ENCODE measurements around the gene JAKMIP1. TPM values are rescaled to one million over a fixed set of nuclear protein-coding genes. Genes with fewer than 3 reads are reported as not detected.

The JAKMIP1 gene
- total RNA-seq, 1 donor from 2014 or later, result not detected

GRCh38 chr4:6123116-6123515 is 77.2 kb downstream of the JAKMIP1 start:
- Mint-ChIP-seq H3K4me3 (ENCODE audit: unreplicated experiment) (no peak overlapping the region), H3K36me3 (ENCODE audit: low read depth, unreplicated experiment) (no peaks in the 10 kb centered on the region), H3K9me3 (ENCODE audit: unreplicated experiment) (no peaks in the 10 kb centered on the region), H3K27me3 (ENCODE audit: unreplicated experiment) (peaks cover 2% of the 10 kb centered on the region), H3K27ac (ENCODE audit: unreplicated experiment) (no peak overlapping the region), H3K4me1 (ENCODE audit: unreplicated experiment) (no peaks in the 10 kb centered on the region)
- DNase-seq (ENCODE audit: low spot score), result no peak
- no peak for TF ChIP-seq CTCF (IDR thresholded peaks at IDR 0.05; ENCODE audit: unreplicated experiment)

- no peak for DNase-seq (ENCODE audit: low spot score)
- no peak for TF ChIP-seq CTCF (IDR thresholded peaks at IDR 0.05; ENCODE audit: unreplicated experiment)
- Mint-ChIP-seq H3K4me3 (ENCODE audit: unreplicated experiment) (no peak overlapping the region), H3K27ac (ENCODE audit: unreplicated experiment) (no peak overlapping the region), H3K9me3 (ENCODE audit: unreplicated experiment) (no peaks in the 10 kb centered on the region), H3K27me3 (ENCODE audit: unreplicated experiment) (peaks cover 2% of the 10 kb centered on the region), H3K36me3 (ENCODE audit: low read depth, unreplicated experiment) (no peaks in the 10 kb centered on the region), H3K4me1 (ENCODE audit: unreplicated experiment) (no peaks in the 10 kb centered on the region)
These were observed 77.9 kb downstream of the JAKMIP1 start for GRCh38 chr4:6122496-6122895.

GRCh38 chr4:6121941-6122340 is 78.4 kb downstream of the JAKMIP1 start:
- peaks cover 4% of the 10 kb centered on the region for H3K27me3 Mint-ChIP-seq (ENCODE audit: unreplicated experiment)

GRCh38 chr4:6121276-6121850 is 79.0 kb downstream of the JAKMIP1 start:
- Mint-ChIP-seq H3K4me1 (ENCODE audit: unreplicated experiment) (peaks cover 3% of the 10 kb centered on the region), H3K9me3 (ENCODE audit: unreplicated experiment) (no peaks in the 10 kb centered on the region), H3K27me3 (ENCODE audit: unreplicated experiment) (peaks cover 4% of the 10 kb centered on the region), H3K4me3 (ENCODE audit: unreplicated experiment) (no peak overlapping the region), H3K27ac (ENCODE audit: unreplicated experiment) (no peak overlapping the region), H3K36me3 (ENCODE audit: low read depth, unreplicated experiment) (no peaks in the 10 kb centered on the region)
- no peak for TF ChIP-seq CTCF (IDR thresholded peaks at IDR 0.05; ENCODE audit: unreplicated experiment)
- DNase-seq (ENCODE audit: low spot score), result no peak

More at GRCh38 chr4:6121941-6122340, 78.4 kb downstream of the JAKMIP1 start:
- no peaks in the 10 kb centered on the region for H3K36me3 Mint-ChIP-seq (ENCODE audit: low read depth, unreplicated experiment)
- H3K4me1 Mint-ChIP-seq (ENCODE audit: unreplicated experiment), result peaks cover 3% of the 10 kb centered on the region
- H3K9me3 Mint-ChIP-seq (ENCODE audit: unreplicated experiment), result no peaks in the 10 kb centered on the region
- H3K4me3 Mint-ChIP-seq (ENCODE audit: unreplicated experiment), result no peak overlapping the region
- no peak overlapping the region for H3K27ac Mint-ChIP-seq (ENCODE audit: unreplicated experiment)
- TF ChIP-seq CTCF (IDR thresholded peaks at IDR 0.05; ENCODE audit: unreplicated experiment), result no peak
- DNase-seq (ENCODE audit: low spot score), result no peak

- H3K27ac Mint-ChIP-seq (ENCODE audit: unreplicated experiment), result no peak overlapping the region
- no peaks in the 10 kb centered on the region for H3K36me3 Mint-ChIP-seq (ENCODE audit: low read depth, unreplicated experiment)
- H3K4me3 Mint-ChIP-seq (ENCODE audit: unreplicated experiment), result no peak overlapping the region
- H3K4me1 Mint-ChIP-seq (ENCODE audit: unreplicated experiment), result peaks cover 3% of the 10 kb centered on the region
- peaks cover 4% of the 10 kb centered on the region for H3K27me3 Mint-ChIP-seq (ENCODE audit: unreplicated experiment)
- H3K9me3 Mint-ChIP-seq (ENCODE audit: unreplicated experiment), result no peaks in the 10 kb centered on the region
- no peak for TF ChIP-seq CTCF (IDR thresholded peaks at IDR 0.05; ENCODE audit: unreplicated experiment)
- DNase-seq (ENCODE audit: low spot score), result no peak
These were observed 80.0 kb downstream of the JAKMIP1 start for GRCh38 chr4:6120361-6120760.
